NCI-H2081 treated with DMSO at 0.1 percent for 48 hours (cell line): ENCODE measurements around the gene ENTHD1.
"Not testable (repeated sequence)": the region's sequence is repeated elsewhere in the genome, so short reads cannot be mapped to it uniquely, and the experiment has no call there.

Experiments used
- DNase-seq: peaks from one replicate; lab custom pipeline; 2025; lab: John Stamatoyannopoulos, UW

Gene ENTHD1

GRCh38 chr22:39898997-39899396 lies 5.4 kb upstream of the ENTHD1 start:
- DNase-seq = no peak

- DNase-seq = no peak
Measured at GRCh38 chr22:39897841-39898240, 4.3 kb upstream of the ENTHD1 start.

- DNase-seq = no peak
Measured at GRCh38 chr22:39896313-39896996, 2.9 kb upstream of the ENTHD1 start.

GRCh38 chr22:39895682-39896081 lies 2.1 kb upstream of the ENTHD1 start:
- DNase-seq = no peak

GRCh38 chr22:39894554-39895092 lies 1.1 kb upstream of the ENTHD1 start:
- DNase-seq = no peak

- DNase-seq = not testable (repeated sequence)
Measured at GRCh38 chr22:39889924-39890323, 3.6 kb downstream of the ENTHD1 start.

- DNase-seq = no peak
Measured at GRCh38 chr22:39883057-39883456, 10.5 kb downstream of the ENTHD1 start.

GRCh38 chr22:39880722-39881121 lies 12.8 kb downstream of the ENTHD1 start:
- no peak for DNase-seq

- no peak for DNase-seq
Measured at GRCh38 chr22:39877079-39877845, 16.3 kb downstream of the ENTHD1 start.

GRCh38 chr22:39875176-39875885 lies 18.2 kb downstream of the ENTHD1 start:
- DNase-seq = not testable (repeated sequence)

GRCh38 chr22:39873965-39874364 lies 19.6 kb downstream of the ENTHD1 start:
- no peak for DNase-seq

GRCh38 chr22:39872548-39872947 lies 21.0 kb downstream of the ENTHD1 start:
- DNase-seq = no peak

- no peak for DNase-seq
Measured at GRCh38 chr22:39871008-39871798, 22.4 kb downstream of the ENTHD1 start.

GRCh38 chr22:39869797-39870196 lies 23.8 kb downstream of the ENTHD1 start:
- DNase-seq = not testable (repeated sequence)

- DNase-seq = no peak
Measured at GRCh38 chr22:39868741-39869140, 24.8 kb downstream of the ENTHD1 start.

GRCh38 chr22:39859903-39860588 lies 33.5 kb downstream of the ENTHD1 start:
- DNase-seq = no peak

- no peak for DNase-seq
Measured at GRCh38 chr22:39856588-39856987, 37.0 kb downstream of the ENTHD1 start.

GRCh38 chr22:39852799-39853198 lies 40.8 kb downstream of the ENTHD1 start:
- no peak for DNase-seq

- no peak for DNase-seq
Measured at GRCh38 chr22:39851606-39852315, 41.8 kb downstream of the ENTHD1 start.

GRCh38 chr22:39847477-39847876 lies 46.1 kb downstream of the ENTHD1 start:
- no peak for DNase-seq
